Activated CD4-positive, alpha-beta T cell treated with anti-CD3 and anti-CD28 coated beads, Interleukin-2, amount 50 U/mL, for 24 hours (primary cell): ENCODE data around the gene MCUB.
A peak's percentile ranks its signal among the peaks of the same experiment; 100 is the strongest.

Experiments
- DNase-seq, 2 donors: peaks; one replicate each; pipeline ENCODE4 v3.0.0-alpha.2; 2020; ENCODE audit warnings: low read depth in 1 of 2, low spot score in 1 of 2

Gene MCUB

GRCh38 chr4:109624536-109624935 lies 64.5 kb downstream of the MCUB start:
- no peak for DNase-seq

- DNase-seq = no peak
Measured at GRCh38 chr4:109627361-109627760, 67.3 kb downstream of the MCUB start.

- DNase-seq = no peak
Measured at GRCh38 chr4:109629775-109630174, 69.7 kb downstream of the MCUB start.

GRCh38 chr4:109631532-109632108 lies 71.6 kb downstream of the MCUB start:
- no peak for DNase-seq

- DNase-seq = no peak
Measured at GRCh38 chr4:109640644-109641043, 80.6 kb downstream of the MCUB start.

- DNase-seq = no peak
Measured at GRCh38 chr4:109645874-109646710, 86.0 kb downstream of the MCUB start.

- DNase-seq = no peak
Measured at GRCh38 chr4:109648266-109648996, 88.4 kb downstream of the MCUB start.

- DNase-seq = no peak
Measured at GRCh38 chr4:109648997-109649575, 89.0 kb downstream of the MCUB start.

- peak in 1 of 2 donors; percentile 15 for DNase-seq
Measured at GRCh38 chr4:109649872-109650271, 89.8 kb downstream of the MCUB start.

GRCh38 chr4:109655396-109655795 lies 95.3 kb downstream of the MCUB start:
- DNase-seq = no peak

GRCh38 chr4:109657854-109658418 lies 97.9 kb downstream of the MCUB start:
- no peak for DNase-seq

GRCh38 chr4:109658871-109659410 lies 98.9 kb downstream of the MCUB start:
- no peak for DNase-seq

GRCh38 chr4:109662116-109662515 lies 102.1 kb downstream of the MCUB start:
- DNase-seq = no peak

- no peak for DNase-seq
Measured at GRCh38 chr4:109662771-109663170, 102.7 kb downstream of the MCUB start.

GRCh38 chr4:109665783-109666485 lies 105.9 kb downstream of the MCUB start:
- no peak for DNase-seq

- DNase-seq = peak in 1 of 2 donors; percentile 53
Measured at GRCh38 chr4:109671350-109671749, 111.3 kb downstream of the MCUB start.

GRCh38 chr4:109672169-109672930 lies 112.3 kb downstream of the MCUB start:
- no peak for DNase-seq

GRCh38 chr4:109673303-109673702 lies 113.3 kb downstream of the MCUB start:
- no peak for DNase-seq

- no peak for DNase-seq
Measured at GRCh38 chr4:109675181-109675580, 115.1 kb downstream of the MCUB start.

GRCh38 chr4:109675843-109676242 lies 115.8 kb downstream of the MCUB start:
- DNase-seq = no peak
